GM23248 (cell line): ENCODE data around the gene ICE1. TPM values are rescaled to one million over a fixed set of nuclear protein-coding genes. Genes with fewer than 3 reads are reported as not detected.

Source experiments
- DNase-seq: peaks from one replicate; pipeline ENCODE4 v3.0.0-alpha.2; 2015
- H2AFZ ChIP-seq: fragments of 200-600 bp; sonication (generic); 2 replicates; pipeline ENCODE4 v1.6.1; 2016; ENCODE audit warnings: antibody characterized with exemption
- H3F3A ChIP-seq: fragments of 200-600 bp; sonication (generic); 2 replicates; pipeline ENCODE4 v1.6.1; 2016; ENCODE audit warnings: mild to moderate bottlenecking, antibody characterized with exemption, mixed run types; ENCODE audit not compliant: insufficient read depth
- H3K27ac ChIP-seq: fragments of 200-600 bp; sonication (generic); 2 replicates; pipeline ENCODE4 v1.5.1; 2016; ENCODE audit warnings: mild to moderate bottlenecking
- H3K27me3 ChIP-seq: fragments of 200-600 bp; sonication (generic); replicated peaks from 2 replicates; pipeline ENCODE4 v1.6.1; 2016; ENCODE audit warnings: mild to moderate bottlenecking; ENCODE audit not compliant: insufficient read depth
- H3K36me3 ChIP-seq: fragments of 200-600 bp; sonication (generic); 2 replicates; pipeline ENCODE4 v1.6.1; 2016; ENCODE audit warnings: low read depth, mild to moderate bottlenecking
- H3K4me1 ChIP-seq: fragments of 200-600 bp; sonication (generic); 2 replicates; pipeline ENCODE4 v1.6.1; 2016; ENCODE audit warnings: mild to moderate bottlenecking; ENCODE audit not compliant: insufficient read depth
- H3K4me2 ChIP-seq: fragments of 200-600 bp; sonication (generic); one replicate; pipeline ENCODE4 v1.6.1; 2016; ENCODE audit warnings: mild to moderate bottlenecking; ENCODE audit not compliant: unreplicated experiment
- H3K4me3 ChIP-seq: fragments of 200-600 bp; sonication (generic); 2 replicates; pipeline ENCODE4 v1.5.1; 2016; ENCODE audit warnings: mild to moderate bottlenecking
- H3K79me2 ChIP-seq: fragments of 200-600 bp; sonication (generic); 2 replicates; pipeline ENCODE4 v1.6.1; 2016; ENCODE audit warnings: mild to moderate bottlenecking; ENCODE audit not compliant: insufficient read depth
- H3K9ac ChIP-seq: fragments of 200-600 bp; sonication (generic); 2 replicates; pipeline ENCODE4 v1.6.1; 2016; ENCODE audit warnings: mild to moderate bottlenecking
- H3K9me2 ChIP-seq: fragments of 200-600 bp; sonication (generic); 2 replicates; pipeline ENCODE4 v1.6.1; 2016; ENCODE audit warnings: mixed run types, mild to moderate bottlenecking, moderate library complexity; ENCODE audit not compliant: insufficient read depth
- H3K9me3 ChIP-seq: fragments of 200-600 bp; sonication (generic); one replicate; pipeline ENCODE4 v1.6.1; 2017; ENCODE audit warnings: low read depth
- H4K20me1 ChIP-seq: fragments of 200-600 bp; sonication (generic); 2 replicates; pipeline ENCODE4 v1.6.0; 2016; ENCODE audit not compliant: insufficient read depth
- EZH2 ChIP-seq: fragments of 200-600 bp; sonication (generic); IDR thresholded peaks from 2 replicates; pipeline ENCODE4 v1.6.1; 2018; ENCODE audit warnings: antibody characterized with exemption, mild to moderate bottlenecking; ENCODE audit not compliant: insufficient read depth, poor library complexity, severe bottlenecking
- EZH2phosphoT487 ChIP-seq: fragments of 200-600 bp; sonication (generic); IDR thresholded peaks from 2 replicates; pipeline ENCODE4 v1.6.1; 2018; ENCODE audit warnings: antibody characterized with exemption, moderate library complexity, mild to moderate bottlenecking, low read depth; ENCODE audit not compliant: insufficient read depth
- WGBS, 2 experiments: methylation state at CpG; one replicate each; pipeline ENCODE4 v1.1.6; 2015 to 2017; ENCODE audit warnings: low lambda C conversion rate in 2 of 2, low coverage in 1 of 2; ENCODE audit errors: missing lambda C conversion rate in 2 of 2; 5-methylcytosine and 5-hydroxymethylcytosine counted together
- in situ Hi-C: fragments of 300-500 bp; cut with MboI; formaldehyde crosslinking; loops from 2 replicates; pipeline ENCODE4 v1.15.0; 2020
- polyA plus RNA-seq: library from polyadenylated mRNA; unstranded; fragments of >200 nt; fragmentation: Nextera tagmentation; extraction: Ambion mirVana; gene quantifications from 2 replicates; pipeline ENCODE4 v1.2.1, GENCODE V29; 2016
- total RNA-seq: library from RNA; depleted of rRNA; stranded (reverse); fragments of >200 nt; shearing (Covaris generic); gene quantifications from 2 replicates; pipeline ENCODE4 v1.2.3, GENCODE V29; 2014

ICE1 gene
- total and polyA plus RNA-seq, 2 experiments from 2014 or later, result 12.2 to 17.0 TPM

- no peaks in the 10 kb centered on the region for H3K4me1 ChIP-seq
- in situ Hi-C loops, result no loop called here
- no peaks in the 10 kb centered on the region for H3K9me2 ChIP-seq
- no peaks in the 10 kb centered on the region for H4K20me1 ChIP-seq
- DNase-seq, result no peak
- WGBS, 2 experiments, result 96 to 99% methylated on average over 5 of the region's 5 CpGs
- TF ChIP-seq EZH2 (no peak), EZH2phosphoT487 (no peak)
- H3F3A ChIP-seq, result peaks cover 8% of the 10 kb centered on the region
- H3K36me3 ChIP-seq, result peaks cover 38% of the 10 kb centered on the region
- H3K79me2 ChIP-seq, result no peaks in the 10 kb centered on the region
- no peaks in the 10 kb centered on the region for H3K27me3 ChIP-seq
- H2AFZ ChIP-seq, result no peak overlapping the region
- no peaks in the 10 kb centered on the region for H3K9me3 ChIP-seq
- no peak overlapping the region for H3K27ac ChIP-seq
- no peak overlapping the region for H3K4me3 ChIP-seq
- H3K4me2 ChIP-seq, result no peak overlapping the region
- no peak overlapping the region for H3K9ac ChIP-seq
Observed at GRCh38 chr5:5466227-5466626, 43.8 kb downstream of the ICE1 start.

- no peak overlapping the region for H3K9ac ChIP-seq
- H3K79me2 ChIP-seq, result no peaks in the 10 kb centered on the region
- H3F3A ChIP-seq, result peaks cover 15% of the 10 kb centered on the region
- no peaks in the 10 kb centered on the region for H4K20me1 ChIP-seq
- no peak overlapping the region for H3K27ac ChIP-seq
- peaks cover 29% of the 10 kb centered on the region for H3K36me3 ChIP-seq
- H3K27me3 ChIP-seq, result no peaks in the 10 kb centered on the region
- H3K4me3 ChIP-seq, result no peak overlapping the region
- no peaks in the 10 kb centered on the region for H3K9me3 ChIP-seq
- WGBS, 2 experiments, result 91 to 95% methylated on average over 4 of the region's 4 CpGs
- no peak for DNase-seq
- no peaks in the 10 kb centered on the region for H3K9me2 ChIP-seq
- no peak overlapping the region for H2AFZ ChIP-seq
- in situ Hi-C loops, result no loop called here
- H3K4me2 ChIP-seq, result no peak overlapping the region
- TF ChIP-seq EZH2 (no peak), EZH2phosphoT487 (no peak)
- no peaks in the 10 kb centered on the region for H3K4me1 ChIP-seq
Observed at GRCh38 chr5:5467737-5468136, 45.3 kb downstream of the ICE1 start.

- in situ Hi-C loops, result no loop called here
- TF ChIP-seq EZH2phosphoT487 (no peak), EZH2 (no peak)
- Histone ChIP-seq H2AFZ (no peak overlapping the region), H3F3A (peaks cover 15% of the 10 kb centered on the region), H3K36me3 (peaks cover 22% of the 10 kb centered on the region), H3K4me2 (no peak overlapping the region), H3K4me3 (no peak overlapping the region), H4K20me1 (no peaks in the 10 kb centered on the region), H3K27me3 (no peaks in the 10 kb centered on the region), H3K9me2 (no peaks in the 10 kb centered on the region), H3K9ac (no peak overlapping the region), H3K79me2 (no peaks in the 10 kb centered on the region), H3K9me3 (no peaks in the 10 kb centered on the region), H3K27ac (no peak overlapping the region), H3K4me1 (peaks cover 8% of the 10 kb centered on the region)
- no peak for DNase-seq
Observed at GRCh38 chr5:5470933-5471332, 48.5 kb downstream of the ICE1 start.

- peak; percentile 75 for DNase-seq
- Histone ChIP-seq H4K20me1 (no peaks in the 10 kb centered on the region), H3K9me2 (no peaks in the 10 kb centered on the region), H3K36me3 (peaks cover 33% of the 10 kb centered on the region), H3K27me3 (no peaks in the 10 kb centered on the region), H3K4me2 (no peak overlapping the region), H3K79me2 (no peaks in the 10 kb centered on the region), H3K27ac (no peak overlapping the region), H3K4me1 (peaks cover 8% of the 10 kb centered on the region), H3K4me3 (no peak overlapping the region), H3F3A (peaks cover 15% of the 10 kb centered on the region), H3K9ac (no peak overlapping the region), H2AFZ (no peak overlapping the region), H3K9me3 (no peaks in the 10 kb centered on the region)
- in situ Hi-C loops, result no loop called here
- WGBS, 2 experiments, result 90 to 93% methylated on average over 2 of the region's 2 CpGs
- TF ChIP-seq EZH2phosphoT487, result no peak
- TF ChIP-seq EZH2, result no peak
Observed at GRCh38 chr5:5473226-5473625, 50.7 kb downstream of the ICE1 start.

GRCh38 chr5:5474961-5475360, 52.5 kb downstream of the ICE1 start:
- Histone ChIP-seq H3K36me3 (peaks cover 27% of the 10 kb centered on the region; the same call in 1 of the 2 replicates), H4K20me1 (no peaks in the 10 kb centered on the region), H3K4me3 (no peak overlapping the region)

More at GRCh38 chr5:5474961-5475360, 52.5 kb downstream of the ICE1 start:
- 90 to 93% methylated on average over 5 of the region's 5 CpGs for WGBS, 2 experiments
- Histone ChIP-seq H3K27me3 (no peaks in the 10 kb centered on the region), H2AFZ (no peak overlapping the region), H3K9ac (no peak overlapping the region), H3K4me1 (peaks cover 8% of the 10 kb centered on the region), H3F3A (peaks cover 15% of the 10 kb centered on the region), H3K9me2 (no peaks in the 10 kb centered on the region), H3K9me3 (no peaks in the 10 kb centered on the region), H3K79me2 (no peaks in the 10 kb centered on the region), H3K4me2 (no peak overlapping the region), H3K27ac (no peak overlapping the region)
- no peak for DNase-seq
- TF ChIP-seq EZH2phosphoT487 (no peak), EZH2 (no peak)
- in situ Hi-C loops, result no loop called here
